Astrocyte (in vitro differentiated cells and primary cell): ENCODE results near the gene LYPD3.

ENCODE experiments used
- EZH2 ChIP-seq: IDR thresholded peaks from 2 replicates; pipeline ENCODE4 v1.6.1; 2012; ENCODE audit warnings: mild to moderate bottlenecking, low read length, inconsistent platforms; ENCODE audit not compliant: insufficient read depth
- TF ChIP-seq, protein P1 (sequence below): IDR thresholded peaks from 2 replicates; pipeline ENCODE4 v1.5.1; 2011; ENCODE audit warnings: low read depth, mild to moderate bottlenecking, inconsistent platforms, low read length, moderate library complexity; ENCODE audit not compliant: insufficient read depth

DNA sequence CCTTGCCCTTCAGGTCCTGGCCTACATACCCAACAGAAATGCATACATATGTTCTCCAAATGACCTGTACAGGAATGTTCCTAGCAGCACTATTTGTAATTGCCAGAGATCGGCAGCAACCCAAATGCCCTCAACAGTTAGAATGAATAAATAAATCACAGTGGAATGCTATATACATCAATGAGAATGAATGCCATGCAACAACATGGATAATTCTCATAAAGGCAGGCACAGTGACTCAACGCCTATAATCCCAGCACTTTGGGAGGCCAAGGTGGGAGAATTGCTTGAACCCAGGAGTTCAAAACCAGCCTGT, 32.1 kb downstream of the LYPD3 start:
- TF ChIP-seq, protein P1, sequence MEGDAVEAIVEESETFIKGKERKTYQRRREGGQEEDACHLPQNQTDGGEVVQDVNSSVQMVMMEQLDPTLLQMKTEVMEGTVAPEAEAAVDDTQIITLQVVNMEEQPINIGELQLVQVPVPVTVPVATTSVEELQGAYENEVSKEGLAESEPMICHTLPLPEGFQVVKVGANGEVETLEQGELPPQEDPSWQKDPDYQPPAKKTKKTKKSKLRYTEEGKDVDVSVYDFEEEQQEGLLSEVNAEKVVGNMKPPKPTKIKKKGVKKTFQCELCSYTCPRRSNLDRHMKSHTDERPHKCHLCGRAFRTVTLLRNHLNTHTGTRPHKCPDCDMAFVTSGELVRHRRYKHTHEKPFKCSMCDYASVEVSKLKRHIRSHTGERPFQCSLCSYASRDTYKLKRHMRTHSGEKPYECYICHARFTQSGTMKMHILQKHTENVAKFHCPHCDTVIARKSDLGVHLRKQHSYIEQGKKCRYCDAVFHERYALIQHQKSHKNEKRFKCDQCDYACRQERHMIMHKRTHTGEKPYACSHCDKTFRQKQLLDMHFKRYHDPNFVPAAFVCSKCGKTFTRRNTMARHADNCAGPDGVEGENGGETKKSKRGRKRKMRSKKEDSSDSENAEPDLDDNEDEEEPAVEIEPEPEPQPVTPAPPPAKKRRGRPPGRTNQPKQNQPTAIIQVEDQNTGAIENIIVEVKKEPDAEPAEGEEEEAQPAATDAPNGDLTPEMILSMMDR = no peak
- TF ChIP-seq EZH2 = no peak
